IMR-90 (cell line): ENCODE data around the gene NCKAP5. TPM values are rescaled to one million over a fixed set of nuclear protein-coding genes. Genes with fewer than 3 reads are reported as not detected.

Experiments
- ATAC-seq: fragments of 200-7000 bp; cut with Tn5 transposase; 2 replicates; pipeline ENCODE4 v1.9.1; 2020; ENCODE audit warnings: low read depth, mild to moderate bottlenecking, moderate library complexity
- BruUV-seq: library from RNA; stranded (reverse); fragments of 400-500 nt; replicated peaks from 2 replicates; lab custom pipeline; 2021; lab: Mats Ljungman, UMichigan
- CTCF ChIA-PET: fragments of 300-600 bp; formaldehyde crosslinking; extraction: SDS; loops from one replicate; lab custom pipeline; 2021; ENCODE audit warnings: antibody characterized with exemption; lab: Yijun Ruan, JAX
- POLR2A ChIA-PET: fragments of 300-600 bp; sonication (Branson Sonifier 250); formaldehyde crosslinking; loops from one replicate; lab custom pipeline; 2022; ENCODE audit warnings: antibody characterized with exemption; ENCODE audit not compliant: unreplicated experiment; lab: Charles Lee
- DNase-seq: peaks from one replicate; pipeline ENCODE4 v3.0.0; 2013
- H2AFZ ChIP-seq: replicated peaks from 2 replicates; pipeline ENCODE3; 2013; ENCODE audit warnings: low read length, mild to moderate bottlenecking; ENCODE audit not compliant: poor library complexity
- H2AK5ac ChIP-seq: 2 replicates; pipeline ENCODE4 v1.6.1; 2013; ENCODE audit warnings: low read depth, low read length, inconsistent platforms
- H2AK9ac ChIP-seq: replicated peaks from 2 replicates; pipeline ENCODE3; 2013; ENCODE audit warnings: mild to moderate bottlenecking, low read depth, low read length, moderate library complexity; ENCODE audit not compliant: poor library complexity
- H2BK120ac ChIP-seq: 2 replicates; pipeline ENCODE4 v1.6.1; 2013; ENCODE audit warnings: low read depth, low read length, inconsistent platforms
- H2BK15ac ChIP-seq: 3 replicates; pipeline ENCODE4 v1.6.1; 2013; ENCODE audit warnings: low read depth, low read length, inconsistent platforms
- H2BK20ac ChIP-seq: 2 replicates; pipeline ENCODE4 v1.6.1; 2013; ENCODE audit warnings: low read depth, mild to moderate bottlenecking, inconsistent platforms, low read length, moderate library complexity
- H2BK5ac ChIP-seq: 2 replicates; pipeline ENCODE4 v1.6.1; 2013; ENCODE audit warnings: mild to moderate bottlenecking, low read depth, low read length, inconsistent platforms; ENCODE audit not compliant: poor library complexity, severe bottlenecking
- H3K14ac ChIP-seq: replicated peaks from 2 replicates; pipeline ENCODE4 v1.6.1; 2013; ENCODE audit warnings: low read depth, low read length, inconsistent platforms
- H3K18ac ChIP-seq: 2 replicates; pipeline ENCODE4 v1.6.1; 2013; ENCODE audit warnings: low read depth, low read length, control low read depth
- H3K23ac ChIP-seq: 2 replicates; pipeline ENCODE4 v1.6.1; 2013; ENCODE audit warnings: low read depth, low read length, inconsistent platforms
- H3K27ac ChIP-seq: 2 replicates; pipeline ENCODE4 v1.5.1; 2013; ENCODE audit warnings: mild to moderate bottlenecking, control low read depth, low read length; ENCODE audit not compliant: insufficient read depth
- H3K27me3 ChIP-seq: 2 replicates; pipeline ENCODE4 v1.6.1; 2013; ENCODE audit warnings: low read length; ENCODE audit not compliant: control insufficient read depth, insufficient read depth
- H3K36me3 ChIP-seq: 2 replicates; pipeline ENCODE4 v1.6.1; 2013; ENCODE audit warnings: low read length, mixed read lengths; ENCODE audit not compliant: control insufficient read depth, insufficient read depth
- H3K4ac ChIP-seq: 2 replicates; pipeline ENCODE4 v1.6.1; 2013; ENCODE audit warnings: low read depth, low read length, inconsistent platforms
- H3K4me1 ChIP-seq: 2 replicates; pipeline ENCODE4 v1.6.1; 2013; ENCODE audit warnings: low read length, mixed read lengths; ENCODE audit not compliant: control insufficient read depth, insufficient read depth
- H3K4me2 ChIP-seq: 2 replicates; pipeline ENCODE4 v1.6.1; 2013; ENCODE audit warnings: low read depth, mild to moderate bottlenecking, control low read depth, low read length, moderate library complexity
- H3K4me3 ChIP-seq: 2 replicates; pipeline ENCODE4 v1.5.1; 2013; ENCODE audit warnings: low read depth, mild to moderate bottlenecking, control low read depth, low read length, moderate library complexity; ENCODE audit not compliant: insufficient read depth
- H3K56ac ChIP-seq: 2 replicates; pipeline ENCODE4 v1.6.1; 2013; ENCODE audit warnings: low read length, inconsistent platforms; ENCODE audit not compliant: insufficient read depth; ENCODE audit errors: extremely low read depth
- H3K79me1 ChIP-seq, 2 experiments: 2 replicates each; pipeline ENCODE4 v1.6.1; 2013; ENCODE audit warnings: low read length in 2 of 2, inconsistent platforms in 1 of 2, low read depth in 1 of 2
- H3K9ac ChIP-seq: 2 replicates; pipeline ENCODE4 v1.6.1; 2013; ENCODE audit warnings: low read depth, low read length, control low read depth
- H3K9me1 ChIP-seq: 2 replicates; pipeline ENCODE4 v1.6.1; 2013; ENCODE audit warnings: low read length, inconsistent platforms; ENCODE audit not compliant: insufficient read depth
- H3K9me3 ChIP-seq: 2 replicates; pipeline ENCODE4 v1.6.1; 2013; ENCODE audit warnings: low read length; ENCODE audit not compliant: control insufficient read depth, insufficient read depth
- H4K20me1 ChIP-seq: 2 replicates; pipeline ENCODE4 v1.6.1; 2013; ENCODE audit warnings: low read length, inconsistent platforms; ENCODE audit not compliant: insufficient read depth
- H4K5ac ChIP-seq: 2 replicates; pipeline ENCODE4 v1.6.1; 2013; ENCODE audit warnings: mild to moderate bottlenecking, low read depth, low read length, control low read depth
- H4K8ac ChIP-seq, 2 experiments: 2 replicates each; pipeline ENCODE4 v1.6.1; 2013; ENCODE audit warnings: low read depth in 2 of 2, low read length in 2 of 2, control low read depth in 1 of 2, inconsistent platforms in 1 of 2
- H4K91ac ChIP-seq: 2 replicates; pipeline ENCODE4 v1.6.1; 2013; ENCODE audit warnings: low read depth, low read length, inconsistent platforms; ENCODE audit not compliant: insufficient read depth
- CHD1 ChIP-seq: IDR thresholded peaks from 2 replicates; pipeline ENCODE4 v1.6.1; 2012; ENCODE audit warnings: low read depth, low read length, improper control_type of control experiment
- MXI1 ChIP-seq: IDR thresholded peaks from 2 replicates; pipeline ENCODE4 v1.6.1; 2012; ENCODE audit warnings: low read depth, mild to moderate bottlenecking, low read length, moderate library complexity, borderline replicate concordance
- RAD21 ChIP-seq: IDR thresholded peaks from 2 replicates; pipeline ENCODE4 v1.6.1; 2012; ENCODE audit warnings: low read length, improper control_type of control experiment
- RFX5 ChIP-seq: IDR thresholded peaks from 2 replicates; pipeline ENCODE4 v1.8.0; 2012; ENCODE audit warnings: low read depth, mild to moderate bottlenecking, low read length, moderate library complexity
- WGBS, 2 experiments: methylation state at CpG; one replicate each; pipeline versions ENCODE4 v1.1.5 to v1.1.7; 2013; ENCODE audit warnings: missing lambda C conversion rate in 2 of 2; ENCODE audit not compliant: insufficient read length in 1 of 2; ENCODE audit errors: extremely low coverage in 2 of 2; 5-methylcytosine and 5-hydroxymethylcytosine counted together
- dilution Hi-C: fragments of 300-500 bp; cut with HindIII; formaldehyde crosslinking; loops from one replicate; pipeline ENCODE4 v1.14.3; 2018; ENCODE audit warnings: low sequenced_read_pairs; ENCODE audit not compliant: unreplicated experiment
- in situ Hi-C: fragments of 300-500 bp; cut with MboI; formaldehyde crosslinking; loops from 3 replicates; pipeline ENCODE4 v1.14.3; 2019; ENCODE audit warnings: low sequenced_read_pairs, inconsistent platforms, mixed read lengths
- intact Hi-C: fragments of 100-400 bp; cut with micrococcal nuclease; formaldehyde crosslinking; loops from 2 replicates; pipeline ENCODE4 v1.10.0; 2022
- polyA plus RNA-seq, 3 experiments: library from polyadenylated mRNA; depleted of rRNA; stranded (reverse); fragments of >200 nt; gene quantifications; 2 replicates each; pipeline ENCODE4 v1.2.3, GENCODE V29; 2012; ENCODE audit warnings: low replicate concordance in 1 of 3
- total RNA-seq: library from RNA; depleted of rRNA; stranded (reverse); fragments of >200 nt; gene quantifications from 2 replicates; pipeline ENCODE4 v1.2.3, GENCODE V29; 2012
- TF ChIP-seq, protein P1 (sequence below): conservative IDR thresholded peaks from 2 replicates; pipeline ENCODE4 v1.5.1; 2012; ENCODE audit warnings: mild to moderate bottlenecking, low read depth, low read length, improper control_type of control experiment

The NCKAP5 gene
- total and polyA plus RNA-seq, 2 of the 4 experiments (the other 2 are of a cell fraction): 2.7 to 3.9 TPM

DNA sequence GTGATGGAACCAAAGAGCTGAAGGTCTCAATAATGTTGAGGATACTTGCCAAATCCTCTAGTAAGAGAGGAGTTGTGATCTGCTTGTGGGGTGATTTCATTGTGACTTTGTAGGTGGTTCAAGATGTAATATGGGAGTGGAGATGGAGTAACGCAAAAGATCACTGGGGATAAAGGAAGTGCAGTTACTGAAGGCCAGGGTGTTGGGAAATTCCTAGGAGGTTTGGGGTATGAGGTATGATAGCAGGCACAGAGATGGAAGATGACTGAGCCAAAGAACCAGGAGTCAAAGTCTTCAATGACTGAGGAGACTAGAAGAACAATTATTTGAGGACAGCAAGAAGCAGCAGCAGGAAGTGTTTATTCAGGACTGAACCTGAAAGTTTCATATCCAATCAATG, 222.6 kb downstream of the NCKAP5 start:
- dilution Hi-C loops: no loop called here
- Histone ChIP-seq H3K9me3 (peaks cover 3% of the 10 kb centered on the region; the same call in 1 of the 2 replicates), H2AK9ac (no peak overlapping the region), H2BK5ac (no peak overlapping the region), H2AFZ (no peak overlapping the region), H3K27ac (no peak overlapping the region), H4K91ac (no peak overlapping the region), H3K9ac (no peak overlapping the region), H3K23ac (no peak overlapping the region), H3K79me1 (no peaks in the 10 kb centered on the region), H4K20me1 (no peaks in the 10 kb centered on the region), H4K8ac (peak overlapping the region in 1 of 2 experiments; percentile 29; a peak in 2 of 4 replicates), H3K27me3 (no peaks in the 10 kb centered on the region), H3K18ac (peak overlapping the region; percentile 28; the same call in 1 of the 2 replicates), H2BK15ac (0 out of 3 replicates have a peak overlapping the region, but pooled peaks have one; percentile 65), H3K9me1 (no peaks in the 10 kb centered on the region), H3K4ac (peak overlapping the region; percentile 22; the same call in 1 of the 2 replicates), H3K4me2 (no peak overlapping the region), H2BK20ac (peak overlapping the region; percentile 55), H3K14ac (peak overlapping the region; percentile 58), H3K4me1 (peaks cover 2% of the 10 kb centered on the region), H3K56ac (no peak overlapping the region), H2AK5ac (peak overlapping the region; percentile 11; the same call in 1 of the 2 replicates), H3K4me3 (no peak overlapping the region), H4K5ac (no peak overlapping the region), H3K36me3 (no peaks in the 10 kb centered on the region), H2BK120ac (peak overlapping the region; percentile 39)
- TF ChIP-seq RAD21 (no peak), CHD1 (no peak), MXI1 (no peak), RFX5 (no peak)
- TF ChIP-seq, protein P1, sequence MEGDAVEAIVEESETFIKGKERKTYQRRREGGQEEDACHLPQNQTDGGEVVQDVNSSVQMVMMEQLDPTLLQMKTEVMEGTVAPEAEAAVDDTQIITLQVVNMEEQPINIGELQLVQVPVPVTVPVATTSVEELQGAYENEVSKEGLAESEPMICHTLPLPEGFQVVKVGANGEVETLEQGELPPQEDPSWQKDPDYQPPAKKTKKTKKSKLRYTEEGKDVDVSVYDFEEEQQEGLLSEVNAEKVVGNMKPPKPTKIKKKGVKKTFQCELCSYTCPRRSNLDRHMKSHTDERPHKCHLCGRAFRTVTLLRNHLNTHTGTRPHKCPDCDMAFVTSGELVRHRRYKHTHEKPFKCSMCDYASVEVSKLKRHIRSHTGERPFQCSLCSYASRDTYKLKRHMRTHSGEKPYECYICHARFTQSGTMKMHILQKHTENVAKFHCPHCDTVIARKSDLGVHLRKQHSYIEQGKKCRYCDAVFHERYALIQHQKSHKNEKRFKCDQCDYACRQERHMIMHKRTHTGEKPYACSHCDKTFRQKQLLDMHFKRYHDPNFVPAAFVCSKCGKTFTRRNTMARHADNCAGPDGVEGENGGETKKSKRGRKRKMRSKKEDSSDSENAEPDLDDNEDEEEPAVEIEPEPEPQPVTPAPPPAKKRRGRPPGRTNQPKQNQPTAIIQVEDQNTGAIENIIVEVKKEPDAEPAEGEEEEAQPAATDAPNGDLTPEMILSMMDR: no peak
- POLR2A ChIA-PET: no interaction called here
- no peak for ATAC-seq
- in situ Hi-C loops: no loop called here
- 80% methylated on average over 1 of the region's 1 CpG; no CpG with 5 or more reads in 1 of the 2 experiments for WGBS, 2 experiments
- CTCF ChIA-PET: no interaction called here
- intact Hi-C loops: no loop called here
- BruUV-seq: no TSS peak
- no peak for DNase-seq
